GM06990 (cell line): ENCODE measurements around the gene ARHGEF39.
"Not testable (repeated sequence)": the region's sequence is repeated elsewhere in the genome, so short reads cannot be mapped to it uniquely, and the experiment has no call there.

Source experiments
- DNase-seq: peaks from one replicate; pipeline ENCODE4 v3.0.0-alpha.2; 2011; ENCODE audit not compliant: insufficient read length; ENCODE audit errors: extremely low read depth
- H3K27me3 ChIP-seq: replicated peaks from 2 replicates; pipeline ENCODE4 v1.6.0; 2011; ENCODE audit warnings: low read length; ENCODE audit not compliant: control insufficient read depth, insufficient read depth
- H3K36me3 ChIP-seq: 2 replicates; pipeline ENCODE4 v1.5.1; 2011; ENCODE audit warnings: low read length; ENCODE audit not compliant: control insufficient read depth, insufficient read depth
- H3K4me3 ChIP-seq: replicated peaks from 2 replicates; pipeline ENCODE4 v1.5.1; 2011; ENCODE audit warnings: low read depth, mild to moderate bottlenecking, control low read depth, low read length
- TF ChIP-seq, protein P1 (sequence below): IDR thresholded peaks from 2 replicates; pipeline ENCODE4 v1.5.1; 2011; ENCODE audit warnings: low read length, control low read depth, mild to moderate bottlenecking, inconsistent platforms; ENCODE audit not compliant: insufficient read depth, poor library complexity, severe bottlenecking

The ARHGEF39 gene

GRCh38 chr9:35612843-35613242, 52.2 kb downstream of the ARHGEF39 start:
- DNase-seq, result no peak
- H3K4me3 ChIP-seq, result no peak overlapping the region
- no peaks in the 10 kb centered on the region for H3K27me3 ChIP-seq
- TF ChIP-seq, protein P1, sequence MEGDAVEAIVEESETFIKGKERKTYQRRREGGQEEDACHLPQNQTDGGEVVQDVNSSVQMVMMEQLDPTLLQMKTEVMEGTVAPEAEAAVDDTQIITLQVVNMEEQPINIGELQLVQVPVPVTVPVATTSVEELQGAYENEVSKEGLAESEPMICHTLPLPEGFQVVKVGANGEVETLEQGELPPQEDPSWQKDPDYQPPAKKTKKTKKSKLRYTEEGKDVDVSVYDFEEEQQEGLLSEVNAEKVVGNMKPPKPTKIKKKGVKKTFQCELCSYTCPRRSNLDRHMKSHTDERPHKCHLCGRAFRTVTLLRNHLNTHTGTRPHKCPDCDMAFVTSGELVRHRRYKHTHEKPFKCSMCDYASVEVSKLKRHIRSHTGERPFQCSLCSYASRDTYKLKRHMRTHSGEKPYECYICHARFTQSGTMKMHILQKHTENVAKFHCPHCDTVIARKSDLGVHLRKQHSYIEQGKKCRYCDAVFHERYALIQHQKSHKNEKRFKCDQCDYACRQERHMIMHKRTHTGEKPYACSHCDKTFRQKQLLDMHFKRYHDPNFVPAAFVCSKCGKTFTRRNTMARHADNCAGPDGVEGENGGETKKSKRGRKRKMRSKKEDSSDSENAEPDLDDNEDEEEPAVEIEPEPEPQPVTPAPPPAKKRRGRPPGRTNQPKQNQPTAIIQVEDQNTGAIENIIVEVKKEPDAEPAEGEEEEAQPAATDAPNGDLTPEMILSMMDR, result no peak
- H3K36me3 ChIP-seq, result peaks cover 6% of the 10 kb centered on the region

DNA sequence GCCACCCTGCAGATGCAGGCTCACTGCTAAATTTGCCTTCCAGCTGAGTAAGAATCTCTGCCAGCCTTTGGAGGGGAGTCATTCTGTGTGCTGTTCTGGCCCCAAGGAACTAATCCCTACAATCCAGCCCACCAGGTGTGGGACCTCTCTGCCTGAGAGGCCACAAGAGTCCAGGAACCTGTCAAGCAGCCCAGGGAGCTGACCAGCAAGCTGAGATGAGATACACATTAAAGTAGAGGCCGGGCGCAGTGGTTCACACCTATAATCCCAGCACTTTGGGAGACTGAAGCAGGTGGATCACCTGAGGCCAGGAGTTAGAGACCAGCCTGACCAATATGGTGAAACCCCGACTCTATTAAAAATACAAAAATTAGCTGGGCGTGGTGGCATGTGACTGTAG, 52.9 kb downstream of the ARHGEF39 start:
- not testable (repeated sequence) for H3K27me3 ChIP-seq, DNase-seq, H3K4me3 ChIP-seq, H3K36me3 ChIP-seq

DNA sequence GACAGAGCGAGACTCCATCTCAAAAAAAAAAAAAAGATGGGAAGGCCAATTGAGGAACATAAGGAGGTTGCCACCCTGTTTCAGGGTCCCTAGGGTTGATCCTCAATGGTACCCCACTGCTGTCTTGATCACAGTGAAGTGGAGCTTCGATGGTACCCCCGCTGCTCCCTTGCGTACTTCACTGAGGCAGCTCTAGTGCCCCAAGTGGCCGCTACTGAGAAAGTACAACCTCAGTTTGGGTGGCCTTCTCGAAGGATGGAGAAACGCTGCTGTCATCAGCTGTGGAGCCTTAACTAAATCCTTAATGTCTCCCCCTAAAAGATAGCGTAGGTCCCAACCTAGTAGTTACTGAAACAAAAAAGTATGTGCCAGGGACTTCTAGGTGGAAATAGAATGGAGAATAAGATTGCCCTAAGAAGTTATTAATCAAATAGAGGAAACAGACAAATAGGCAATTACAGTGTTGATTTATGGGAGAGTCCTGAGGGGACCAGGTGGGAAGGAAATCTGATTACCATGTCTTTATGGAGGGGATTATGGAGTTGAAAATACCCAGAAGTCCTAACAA, 53.7 kb downstream of the ARHGEF39 start:
- H3K27me3 ChIP-seq, result no peaks in the 10 kb centered on the region
- peaks cover 7% of the 10 kb centered on the region for H3K36me3 ChIP-seq
- no peak for DNase-seq
- TF ChIP-seq, protein P1, result peak; percentile 79
- no peak overlapping the region for H3K4me3 ChIP-seq

GRCh38 chr9:35609820-35610163, 55.2 kb downstream of the ARHGEF39 start:
- peaks cover 7% of the 10 kb centered on the region for H3K36me3 ChIP-seq
- TF ChIP-seq, protein P1, result no peak

More at GRCh38 chr9:35609820-35610163, 55.2 kb downstream of the ARHGEF39 start:
- no peak overlapping the region for H3K4me3 ChIP-seq
- H3K27me3 ChIP-seq, result no peaks in the 10 kb centered on the region
- no peak for DNase-seq
